D721Med (cell line): ENCODE results near the gene SMIM13.
"Not testable (repeated sequence)": the region's sequence is repeated elsewhere in the genome, so short reads cannot be mapped to it uniquely, and the experiment has no call there.

Experiments used
- DNase-seq: peaks from one replicate; pipeline ENCODE4 v3.0.0; 2011; ENCODE audit warnings: low spot score; ENCODE audit not compliant: insufficient read length
- FAIRE-seq: peaks from 2 replicates; lab custom pipeline; 2011; peaks lifted over from hg19 to GRCh38; lab: Jason Lieb, UNC
- TF ChIP-seq, protein P1 (sequence below): IDR thresholded peaks from 2 replicates; pipeline ENCODE4 v1.5.1; 2012; ENCODE audit warnings: mild to moderate bottlenecking, control low read depth; ENCODE audit not compliant: insufficient read depth; ENCODE audit errors: missing control alignments

SMIM13 gene

DNA sequence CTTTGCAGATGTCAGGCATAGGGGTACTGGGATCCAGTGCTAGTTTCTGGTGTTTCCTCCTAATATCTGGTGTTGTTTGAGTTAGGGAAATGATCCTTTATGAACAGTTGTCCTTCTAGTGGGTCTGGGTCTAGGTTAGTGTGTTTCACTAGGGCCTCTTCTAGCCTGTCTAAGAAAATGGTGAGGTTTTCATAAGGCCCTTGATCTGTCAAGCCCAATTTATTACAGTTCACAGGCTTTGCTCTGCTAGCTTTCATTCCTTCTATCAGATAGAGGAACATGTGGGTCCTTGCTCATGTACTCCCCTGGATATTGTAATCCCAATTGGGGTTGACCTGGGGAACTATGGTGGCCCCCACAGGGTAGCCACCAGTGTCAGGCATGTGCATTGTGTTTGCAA, 15.1 kb downstream of the SMIM13 start:
- TF ChIP-seq, protein P1, sequence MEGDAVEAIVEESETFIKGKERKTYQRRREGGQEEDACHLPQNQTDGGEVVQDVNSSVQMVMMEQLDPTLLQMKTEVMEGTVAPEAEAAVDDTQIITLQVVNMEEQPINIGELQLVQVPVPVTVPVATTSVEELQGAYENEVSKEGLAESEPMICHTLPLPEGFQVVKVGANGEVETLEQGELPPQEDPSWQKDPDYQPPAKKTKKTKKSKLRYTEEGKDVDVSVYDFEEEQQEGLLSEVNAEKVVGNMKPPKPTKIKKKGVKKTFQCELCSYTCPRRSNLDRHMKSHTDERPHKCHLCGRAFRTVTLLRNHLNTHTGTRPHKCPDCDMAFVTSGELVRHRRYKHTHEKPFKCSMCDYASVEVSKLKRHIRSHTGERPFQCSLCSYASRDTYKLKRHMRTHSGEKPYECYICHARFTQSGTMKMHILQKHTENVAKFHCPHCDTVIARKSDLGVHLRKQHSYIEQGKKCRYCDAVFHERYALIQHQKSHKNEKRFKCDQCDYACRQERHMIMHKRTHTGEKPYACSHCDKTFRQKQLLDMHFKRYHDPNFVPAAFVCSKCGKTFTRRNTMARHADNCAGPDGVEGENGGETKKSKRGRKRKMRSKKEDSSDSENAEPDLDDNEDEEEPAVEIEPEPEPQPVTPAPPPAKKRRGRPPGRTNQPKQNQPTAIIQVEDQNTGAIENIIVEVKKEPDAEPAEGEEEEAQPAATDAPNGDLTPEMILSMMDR: no peak
- no peak for DNase-seq
- FAIRE-seq: no peak

DNA sequence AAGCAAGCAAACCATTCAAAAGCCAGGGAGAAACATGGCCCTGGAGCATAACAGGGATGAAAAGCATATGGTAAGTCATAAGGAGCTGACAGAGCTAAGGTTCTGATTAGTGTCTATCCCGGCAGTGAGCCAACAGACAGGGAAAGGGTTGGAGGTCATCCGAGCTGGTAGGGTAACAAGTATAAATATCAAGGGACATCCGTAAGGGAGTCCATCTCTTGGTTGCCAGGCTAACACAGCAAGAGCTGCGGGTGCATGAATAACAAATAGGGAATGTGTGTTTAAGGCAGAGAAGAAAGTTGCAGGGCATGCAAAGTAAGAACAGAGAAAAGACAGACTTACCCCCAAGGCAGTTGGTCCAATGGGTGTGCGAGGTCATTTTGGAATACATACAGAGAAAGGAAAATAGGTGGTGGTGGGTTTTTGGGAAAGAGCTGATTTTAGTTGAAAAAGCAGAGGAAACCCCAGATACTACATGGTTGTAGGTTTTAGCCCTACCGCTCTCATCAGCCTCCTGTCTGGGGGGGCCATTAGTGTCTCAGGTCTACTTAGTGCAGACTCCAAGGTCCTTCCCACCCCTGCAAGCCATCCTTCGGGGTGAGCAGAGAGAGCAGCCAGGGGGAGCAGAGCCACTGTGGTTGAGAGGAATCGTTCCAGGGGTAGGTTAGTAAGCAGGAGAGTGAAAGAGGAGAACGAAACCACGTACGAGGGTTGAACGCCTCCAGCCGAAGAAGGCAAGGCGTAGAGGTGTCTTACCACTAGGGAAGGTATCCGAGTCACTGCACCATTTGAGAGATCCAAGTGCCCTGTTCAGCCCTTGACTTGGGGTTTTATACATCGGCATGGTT, 17.5 kb downstream of the SMIM13 start, which contains the start of gene ERVFRD-1:
Gene ERVFRD-1 (minus strand): TSS at position 805 of the 848 bp plus-strand sequence. CDS start 6,415 bp downstream, outside the sequence.
- DNase-seq (no peak), FAIRE-seq (no peak)
- TF ChIP-seq, protein P1: no peak

DNA sequence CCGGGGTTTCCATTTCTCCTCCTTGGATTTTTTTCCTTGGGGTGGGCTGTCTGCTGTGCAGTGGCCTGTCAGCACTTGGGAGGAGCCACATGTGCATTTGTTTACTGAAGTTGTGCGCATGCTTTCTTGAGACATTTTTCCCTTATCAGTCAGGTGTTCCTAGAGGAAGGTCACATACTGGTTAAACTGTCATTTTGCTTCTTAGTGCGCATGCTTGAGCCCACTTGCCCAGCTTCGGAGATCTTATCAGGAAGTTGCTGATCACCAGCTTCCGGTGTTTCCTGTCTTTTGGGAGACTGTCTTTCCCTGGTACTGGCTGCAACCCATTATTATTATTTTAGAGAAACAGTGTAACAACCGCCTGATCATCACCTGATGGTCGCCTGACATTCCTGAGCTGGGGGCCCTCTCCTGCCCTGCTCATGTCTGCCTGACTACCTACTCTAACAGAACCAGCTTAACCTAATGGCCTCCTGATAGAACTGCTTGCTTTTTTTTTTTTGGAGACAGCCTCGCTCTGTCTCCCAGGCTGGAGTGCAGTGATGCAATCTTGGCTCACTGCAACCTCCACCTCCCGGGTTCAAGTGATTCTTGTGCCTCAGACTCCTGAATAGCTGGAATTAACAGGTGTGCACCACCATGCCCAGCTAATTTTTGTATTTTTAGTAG, 18.3 kb downstream of the SMIM13 start:
- DNase-seq (no peak), FAIRE-seq (no peak)
- TF ChIP-seq, protein P1: no peak

DNA sequence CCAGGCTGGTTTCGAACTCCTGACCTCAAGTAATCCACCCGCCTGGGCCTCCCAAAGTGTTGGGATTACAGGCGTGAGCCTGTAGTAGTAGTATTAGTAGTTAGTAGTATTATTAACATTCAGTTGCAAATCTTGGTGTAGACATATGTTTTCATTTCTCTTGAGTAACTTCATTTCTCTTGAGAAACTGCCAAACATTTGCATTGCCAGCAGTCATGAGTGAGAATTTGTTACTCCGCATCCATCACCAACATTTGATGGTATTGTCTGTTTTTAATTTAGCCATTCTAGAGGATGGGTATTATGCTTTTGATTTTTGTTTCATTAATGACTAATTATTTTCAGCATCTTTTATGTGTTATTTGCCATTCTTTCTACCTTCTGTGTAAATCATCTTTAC, 19.4 kb downstream of the SMIM13 start:
- no peak for DNase-seq

DNA sequence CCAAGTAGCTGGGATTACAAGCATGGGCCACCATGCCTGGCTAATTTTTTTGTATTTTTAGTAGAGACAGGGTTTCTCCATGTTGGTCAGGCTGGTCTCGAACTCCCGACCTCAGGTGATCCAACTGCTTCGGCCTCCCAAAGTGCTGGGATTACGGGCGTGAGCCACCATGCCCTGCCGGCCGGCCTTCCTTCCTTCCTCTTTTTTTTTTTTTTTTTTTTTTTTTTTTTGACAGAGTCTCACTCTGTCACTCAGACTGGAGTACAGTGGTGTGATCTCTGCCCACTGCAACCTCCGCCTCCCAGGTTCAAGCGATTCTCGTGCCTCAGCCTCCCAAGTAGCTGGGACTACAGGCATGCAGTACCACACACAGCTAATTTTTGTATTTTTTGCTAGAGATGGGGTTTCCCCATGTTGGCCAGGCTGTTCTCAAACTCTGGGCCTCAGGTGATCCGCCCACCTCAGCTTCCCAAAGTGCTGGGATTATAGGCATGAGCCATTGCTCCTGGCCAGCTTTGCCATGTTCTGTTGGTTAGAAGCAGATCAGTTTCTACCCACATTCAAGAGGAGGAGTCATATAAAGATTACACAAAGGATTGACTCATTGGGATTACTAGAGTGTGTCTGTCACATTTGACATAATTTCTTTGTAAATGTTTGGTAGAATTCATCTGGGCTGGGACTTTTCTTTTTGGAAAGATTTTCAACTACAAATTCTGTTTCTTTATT, 22.3 kb downstream of the SMIM13 start:
- FAIRE-seq, DNase-seq: not testable (repeated sequence)

More for the DNA sequence above, 19.4 kb downstream of the SMIM13 start:
- FAIRE-seq: no peak
- TF ChIP-seq, protein P1: no peak

DNA sequence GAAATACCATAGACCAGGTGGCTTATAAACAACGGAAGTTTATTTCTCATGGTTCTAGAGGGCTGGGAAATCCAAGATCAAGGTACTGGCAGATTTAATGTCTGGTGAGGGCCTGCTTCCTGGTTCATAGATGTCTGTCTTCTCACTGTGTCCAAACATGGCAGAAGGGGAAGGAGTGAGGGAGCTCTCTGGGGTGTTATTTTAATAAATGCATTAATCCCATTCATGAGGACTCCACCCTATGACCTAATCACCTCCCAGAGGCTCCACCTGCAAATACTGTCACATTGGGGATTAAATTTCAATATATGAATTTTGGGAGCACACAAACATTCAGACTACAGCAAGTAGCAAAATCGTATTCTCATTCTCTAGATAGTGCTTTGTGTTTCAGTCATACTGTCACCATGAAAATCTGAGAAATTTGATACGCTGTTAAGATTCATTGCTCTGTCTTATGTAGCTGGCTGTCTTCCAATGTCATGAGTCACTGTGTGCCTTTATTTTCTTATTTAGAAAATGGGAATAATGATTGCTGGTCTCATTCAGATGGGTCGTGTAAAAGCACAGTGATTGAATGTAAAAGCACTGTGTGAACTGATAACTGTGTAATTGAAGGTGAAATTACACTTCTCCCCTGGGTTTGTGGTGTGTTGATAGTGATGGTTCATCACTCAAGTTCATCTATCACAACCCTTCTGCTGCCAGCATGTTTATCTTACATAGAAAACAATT, 26.8 kb downstream of the SMIM13 start:
- DNase-seq (no peak), FAIRE-seq (no peak)
- TF ChIP-seq, protein P1: no peak

DNA sequence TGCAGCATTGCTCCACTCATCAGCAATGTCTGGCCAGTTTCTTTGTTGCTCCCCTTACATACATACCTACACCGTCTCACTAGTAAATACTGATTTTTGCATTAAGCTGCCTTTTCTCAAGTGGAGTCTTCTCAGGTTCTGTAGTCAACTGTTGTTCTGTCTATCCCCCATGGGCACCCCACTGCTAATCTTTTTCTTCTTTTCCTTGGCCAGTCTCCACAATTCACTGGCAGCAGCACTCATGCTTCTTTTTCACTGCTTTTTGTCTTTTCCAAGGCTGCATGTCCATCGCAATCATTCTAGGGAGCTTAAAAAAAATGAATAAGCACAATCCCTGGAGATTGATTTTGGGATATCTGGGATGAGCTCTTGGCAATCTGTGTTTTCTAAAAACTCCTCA, 28.2 kb downstream of the SMIM13 start:
- no peak for DNase-seq
- TF ChIP-seq, protein P1: no peak
- FAIRE-seq: no peak
